AG08396 (cell line): Measurements from ENCODE around the gene DOCK1.
A peak's percentile ranks its signal among the peaks of the same experiment; 100 is the strongest.

Experiments
- DNase-seq: peaks from one replicate; pipeline ENCODE4 v3.0.0; 2012; ENCODE audit warnings: low spot score, mixed read lengths

Gene DOCK1

GRCh38 chr10:127176649-127177048 lies 271.4 kb downstream of the DOCK1 start:
- no peak for DNase-seq

- no peak for DNase-seq
Observed at GRCh38 chr10:127179612-127180250, 274.5 kb downstream of the DOCK1 start.

- no peak for DNase-seq
Observed at GRCh38 chr10:127182161-127182560, 276.9 kb downstream of the DOCK1 start.

- no peak for DNase-seq
Observed at GRCh38 chr10:127184582-127184981, 279.4 kb downstream of the DOCK1 start.

DNA sequence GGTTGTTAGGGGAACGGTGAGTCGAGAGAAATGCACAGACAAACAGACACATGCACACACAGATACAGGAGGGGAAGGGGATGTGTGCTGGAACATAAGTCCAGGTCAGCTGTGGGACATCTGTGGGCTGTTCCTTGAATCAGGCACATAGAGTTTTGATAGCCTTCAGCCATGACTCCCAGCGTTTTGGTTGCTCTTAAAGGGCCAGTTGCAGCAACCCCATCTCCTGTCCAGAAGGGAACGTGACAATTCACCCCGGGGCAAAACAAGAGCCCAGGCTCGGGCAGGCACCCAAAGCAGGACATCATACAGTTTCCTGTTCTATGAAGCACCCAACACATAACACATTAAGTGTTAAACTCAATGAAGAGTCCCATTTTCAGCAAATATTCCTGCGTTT lies 281.6 kb downstream of the DOCK1 start:
- no peak for DNase-seq

GRCh38 chr10:127189226-127189625 lies 284.0 kb downstream of the DOCK1 start:
- no peak for DNase-seq

DNA sequence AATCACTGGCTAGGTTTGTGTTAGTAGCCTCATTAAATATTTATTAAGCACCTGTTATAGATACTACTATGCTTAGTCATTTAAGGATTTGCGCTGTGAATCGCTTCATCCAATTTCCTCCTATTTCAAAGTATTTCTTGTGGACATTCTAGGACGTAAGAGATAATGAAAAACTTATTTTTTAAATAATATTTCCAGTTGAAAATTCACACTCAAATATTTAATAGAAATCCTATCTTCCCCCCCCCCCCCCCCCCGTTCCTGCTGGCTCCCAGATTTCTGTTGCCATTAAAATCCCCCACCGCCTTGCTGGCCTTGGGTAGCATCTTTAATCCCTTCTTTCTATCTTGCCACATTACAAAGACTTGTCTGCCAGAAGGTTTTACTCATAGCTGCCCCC lies 285.2 kb downstream of the DOCK1 start:
- no peak for DNase-seq

DNA sequence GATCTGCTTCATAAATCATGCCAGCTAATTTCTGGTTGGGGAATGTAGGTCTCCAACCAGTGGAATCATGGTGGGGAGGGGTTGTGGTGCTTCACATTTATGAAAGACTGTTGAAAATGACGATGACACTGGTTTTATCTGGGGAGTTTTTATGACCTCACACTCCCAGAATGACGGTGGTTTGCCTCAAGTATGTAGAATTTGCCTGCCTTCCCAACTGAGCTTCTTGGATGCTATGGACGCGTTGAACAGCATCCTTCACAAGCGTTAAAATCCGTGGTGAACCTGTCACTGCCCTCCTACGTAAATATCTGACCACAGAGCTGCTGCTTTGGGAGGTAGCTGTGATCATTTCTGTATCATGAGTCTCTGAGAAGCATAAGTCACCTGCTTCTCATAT lies 287.9 kb downstream of the DOCK1 start:
- peak; percentile 28 for DNase-seq

DNA sequence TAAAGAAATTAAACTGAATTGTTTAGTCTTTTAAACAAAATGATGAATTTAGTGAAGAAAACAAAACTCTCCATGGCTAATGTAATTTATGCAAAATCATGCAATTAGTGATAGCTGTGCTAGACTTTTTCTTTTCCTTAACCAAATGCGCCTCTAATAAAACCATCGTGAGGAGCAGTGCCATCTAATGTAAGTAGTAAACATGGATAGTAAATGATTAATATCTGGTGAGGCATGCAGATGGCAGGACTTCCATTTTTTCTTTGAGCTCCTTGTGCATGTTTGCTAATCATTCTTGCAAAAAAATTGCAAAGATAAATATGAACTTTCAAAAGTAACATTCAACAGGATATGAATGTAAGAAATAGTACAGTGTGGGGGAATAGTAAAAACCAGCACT lies 288.9 kb downstream of the DOCK1 start:
- no peak for DNase-seq

DNA sequence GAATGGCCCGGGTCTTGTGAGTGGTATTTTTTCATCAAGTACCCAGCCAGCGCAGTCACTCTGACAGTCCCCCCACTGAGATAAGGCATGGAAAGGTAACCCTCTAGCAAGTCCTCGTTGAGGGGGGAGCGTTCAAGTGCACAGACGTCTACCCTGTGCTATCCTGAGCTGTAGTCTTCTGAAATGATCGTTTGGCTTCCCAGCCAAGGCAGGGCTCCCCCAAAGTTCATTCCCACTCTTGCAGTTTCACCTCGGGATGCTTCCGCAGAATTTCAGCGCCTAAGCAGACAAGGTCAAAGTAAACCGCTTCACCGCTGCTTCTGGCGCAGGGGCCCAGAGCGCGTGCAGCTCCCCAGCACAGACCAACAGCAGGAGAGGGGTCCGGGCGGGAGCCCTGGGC lies 289.4 kb downstream of the DOCK1 start:
- no peak for DNase-seq

DNA sequence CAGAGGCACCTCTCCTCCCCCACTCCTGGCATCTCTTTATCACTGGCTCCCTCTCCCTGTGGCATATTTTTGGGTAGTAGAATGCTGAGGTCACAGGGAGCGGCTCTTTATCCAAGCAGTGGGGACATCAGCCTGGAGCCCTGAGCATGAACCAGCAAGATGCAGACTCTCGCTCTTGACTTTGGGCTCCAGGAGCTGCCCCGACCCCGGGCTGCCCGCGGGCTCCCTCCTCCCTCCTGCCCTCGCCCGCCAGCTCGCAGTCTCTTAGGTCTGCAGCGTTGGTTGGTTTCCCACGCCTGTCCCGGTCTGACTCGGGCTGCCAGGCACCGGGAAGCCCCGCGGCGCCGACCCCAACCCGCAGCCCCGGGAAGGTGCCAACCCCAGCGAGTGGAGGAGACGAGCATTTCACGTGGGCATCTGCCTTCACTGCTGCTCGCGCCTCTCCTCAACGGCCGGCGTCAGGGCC lies 289.8 kb downstream of the DOCK1 start:
- DNase-seq = peak; percentile 68

DNA sequence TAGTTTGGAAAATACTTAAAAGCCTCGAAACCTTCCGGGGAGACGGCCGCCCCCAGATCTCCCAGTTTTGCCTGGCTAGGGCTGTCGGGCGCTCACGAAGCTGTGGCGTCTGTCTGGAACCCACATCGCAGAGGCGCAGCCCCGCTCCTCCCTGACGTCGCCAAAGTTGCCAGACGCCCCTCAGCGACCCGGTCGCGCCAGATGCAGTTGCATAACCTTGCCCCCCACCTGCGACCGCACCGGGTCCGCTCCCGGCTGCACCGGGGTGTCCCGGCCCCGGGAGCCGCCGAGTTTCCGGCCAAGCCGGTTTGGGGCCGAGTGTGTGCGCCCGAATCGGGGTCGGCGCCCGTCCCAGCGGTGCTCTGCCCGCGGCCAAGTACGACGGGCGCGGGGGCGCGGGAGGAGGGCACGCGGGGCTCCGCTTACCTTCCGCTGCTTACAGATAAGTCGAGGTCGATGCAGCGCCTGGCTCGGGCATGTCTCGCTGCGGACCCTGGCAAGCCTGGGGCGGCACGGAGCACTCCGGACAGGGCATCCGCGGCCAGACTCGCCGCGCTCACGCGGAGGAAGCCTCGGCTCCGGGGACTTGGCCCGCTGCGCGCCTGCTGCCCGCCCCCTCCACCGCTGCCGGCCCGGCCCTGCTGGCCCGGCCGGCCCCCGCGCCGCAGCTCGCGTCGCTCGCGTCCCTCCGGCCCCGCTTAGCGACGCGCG lies 290.5 kb downstream of the DOCK1 start:
- peak; percentile 76 for DNase-seq

GRCh38 chr10:127196282-127197153 lies 291.3 kb downstream of the DOCK1 start, which contains the start of gene INSYN2A:
Gene INSYN2A (minus strand): TSS chr10:127196591. CDS start chr10:127176395, 20,196 bp downstream.
- peak; percentile 81 for DNase-seq

- DNase-seq = no peak
Observed at GRCh38 chr10:127197154-127197432, 291.9 kb downstream of the DOCK1 start.

GRCh38 chr10:127198307-127198706 lies 293.1 kb downstream of the DOCK1 start:
- no peak for DNase-seq

- DNase-seq = no peak
Observed at GRCh38 chr10:127198721-127199120, 293.5 kb downstream of the DOCK1 start.

DNA sequence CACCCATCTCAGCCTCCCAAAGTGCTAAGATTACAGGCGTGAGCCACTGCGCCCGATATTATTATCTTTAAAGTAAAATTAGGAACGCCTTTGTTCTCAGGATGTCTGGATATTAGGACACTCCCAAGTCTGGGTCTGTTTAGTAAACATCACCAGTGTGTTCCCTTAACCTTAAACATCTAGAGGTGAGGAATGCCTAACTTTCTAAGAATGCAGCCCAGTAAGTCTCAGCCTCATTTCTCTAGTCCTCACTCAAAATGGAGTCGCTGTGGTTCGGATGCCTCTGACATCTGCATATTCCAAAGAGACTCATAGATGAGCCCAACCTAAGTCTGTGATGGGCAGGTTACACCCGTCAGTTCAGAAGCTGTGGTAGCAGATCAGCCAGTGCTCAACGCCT lies 295.4 kb downstream of the DOCK1 start:
- DNase-seq = no peak

DNA sequence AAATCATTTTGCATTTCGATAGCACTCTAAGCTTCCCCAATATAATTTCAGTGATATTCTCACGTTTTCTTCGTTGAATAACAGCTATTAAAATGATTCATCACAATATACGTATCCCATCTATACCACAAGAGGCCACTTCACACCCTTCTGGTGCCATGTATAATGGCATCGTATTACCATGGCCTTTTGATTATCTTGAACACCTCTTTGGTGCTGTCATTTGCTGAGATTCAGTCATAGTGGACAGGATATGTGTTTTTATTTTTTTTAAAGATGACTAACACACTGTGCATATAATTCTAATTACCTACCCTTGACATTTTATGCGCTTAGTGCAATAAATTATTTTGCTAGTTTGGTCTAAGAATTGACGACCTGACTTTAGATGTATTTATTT lies 297.8 kb downstream of the DOCK1 start:
- no peak for DNase-seq

GRCh38 chr10:127207081-127207480 lies 301.9 kb downstream of the DOCK1 start:
- DNase-seq = no peak

DNA sequence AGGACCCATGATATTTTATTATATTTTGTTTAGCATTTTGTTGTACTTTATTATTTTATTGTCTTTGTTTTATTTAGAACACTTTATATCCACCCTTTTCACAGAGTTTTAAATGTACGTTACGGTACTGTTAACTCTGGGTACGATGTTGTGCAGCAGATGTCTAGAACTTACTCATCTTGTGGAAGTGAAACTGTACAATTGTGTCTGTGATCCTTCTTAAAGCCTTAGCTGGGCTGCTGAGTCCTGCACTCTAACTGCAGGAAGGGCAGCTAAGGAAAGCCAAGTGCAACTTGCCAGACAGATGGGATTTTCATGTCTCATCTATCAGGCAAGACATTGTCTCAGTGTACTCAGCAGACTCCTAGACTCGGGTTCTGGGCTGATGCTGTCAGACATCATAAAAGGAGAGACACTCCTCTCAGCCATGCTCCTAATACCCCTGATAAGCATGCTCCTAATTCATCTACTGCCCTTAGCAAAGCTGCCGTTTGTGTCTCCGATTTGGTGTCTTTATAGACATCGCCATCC lies 305.8 kb downstream of the DOCK1 start:
- DNase-seq = no peak

- no peak for DNase-seq
Observed at GRCh38 chr10:127215866-127216265, 310.6 kb downstream of the DOCK1 start.

GRCh38 chr10:127216274-127216673 lies 311.0 kb downstream of the DOCK1 start:
- DNase-seq = no peak

- no peak for DNase-seq
Observed at GRCh38 chr10:127216786-127217185, 311.6 kb downstream of the DOCK1 start.
